ENCODE measurements around the gene LHFPL6.

LHFPL6 gene

DNA sequence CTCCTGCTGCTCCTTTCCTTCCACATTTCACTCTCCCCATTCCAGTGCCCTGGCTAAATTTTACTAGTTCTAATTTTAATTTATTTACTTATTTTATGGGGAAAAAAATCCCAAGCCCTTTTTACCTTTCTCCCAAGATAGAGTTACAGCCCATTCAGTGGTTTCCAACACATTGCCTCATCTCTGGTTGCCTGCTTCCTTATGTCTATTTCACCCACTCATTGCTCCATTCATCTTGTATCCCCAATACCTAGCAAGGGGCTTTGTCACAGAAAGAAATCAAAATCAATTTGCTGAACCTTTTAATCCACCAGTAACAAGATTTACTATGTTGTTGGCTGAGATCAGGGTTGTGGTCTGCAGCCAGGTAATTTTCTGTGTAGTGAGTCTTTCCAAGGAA is 55.9 kb downstream of the LHFPL6 start:
- ATAC-seq (no peak), DNase-seq (ENCODE audit: low spot score in 2 of 2) (no peak)
- no peaks in the 10 kb centered on the region for H3K9me3 Mint-ChIP-seq
- H3K27ac Mint-ChIP-seq, result no peak overlapping the region
- H3K4me3 Mint-ChIP-seq, result no peak overlapping the region
- no peaks in the 10 kb centered on the region for H3K4me1 Mint-ChIP-seq
- H3K36me3 Mint-ChIP-seq, result no peaks in the 10 kb centered on the region

DNA sequence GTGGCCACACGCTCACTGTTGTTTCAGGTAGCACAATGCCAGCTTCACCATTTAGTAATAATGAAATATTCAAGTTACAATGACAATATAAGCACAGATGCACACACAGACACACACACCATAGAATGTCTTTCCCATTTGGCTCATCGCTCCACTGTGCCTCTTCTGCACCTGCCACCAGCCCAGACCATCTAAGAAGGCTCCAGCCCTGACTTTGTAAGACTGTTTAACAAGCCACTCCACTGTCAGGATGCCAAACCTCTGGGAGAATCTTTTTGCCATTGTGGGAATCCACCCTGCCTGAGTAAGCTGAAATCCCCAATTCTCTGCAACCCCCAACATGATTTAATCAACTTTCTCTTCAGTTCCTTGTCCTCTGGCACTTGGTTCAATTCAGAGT is 60.6 kb downstream of the LHFPL6 start:
- Mint-ChIP-seq H3K4me3 (no peak overlapping the region), H3K27ac (no peak overlapping the region), H3K9me3 (no peaks in the 10 kb centered on the region), H3K36me3 (no peaks in the 10 kb centered on the region), H3K4me1 (no peaks in the 10 kb centered on the region)
- ATAC-seq, result no peak
- DNase-seq (ENCODE audit: low spot score in 2 of 2), result no peak

DNA sequence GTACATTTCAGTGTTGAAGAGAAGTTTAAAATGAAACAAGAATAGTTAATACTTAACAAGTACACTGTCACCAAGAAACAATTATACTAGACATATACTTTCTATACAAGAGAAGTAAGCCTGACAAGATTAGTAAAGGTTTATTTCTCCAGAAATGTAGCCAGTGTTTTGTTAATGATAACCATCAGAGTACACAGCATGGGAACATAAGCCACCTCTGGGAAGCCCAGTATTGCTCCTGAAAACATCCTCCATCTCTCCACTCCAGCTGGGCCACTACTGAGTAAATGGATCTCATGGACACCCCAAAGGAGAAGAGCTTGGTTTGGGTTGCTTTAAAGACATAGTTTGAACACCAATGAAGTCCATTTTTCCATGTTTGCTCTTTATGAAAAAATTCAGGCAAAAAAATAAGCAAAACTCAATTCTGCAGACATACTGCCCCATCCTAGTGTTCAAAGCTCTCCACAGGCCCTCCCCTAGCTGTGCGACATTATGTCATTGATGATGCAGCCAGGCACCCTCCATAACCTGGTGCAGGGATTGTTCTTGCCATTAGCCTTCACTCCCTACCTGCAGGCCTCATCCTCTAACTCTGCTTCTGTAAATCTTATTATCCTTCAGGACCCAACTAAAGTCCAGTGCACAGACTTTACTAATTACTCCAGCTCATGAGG is 61.9 kb downstream of the LHFPL6 start:
- ATAC-seq (no peak), DNase-seq (ENCODE audit: low spot score in 2 of 2) (no peak)
- H3K4me3 Mint-ChIP-seq, result no peak overlapping the region
- no peak overlapping the region for H3K27ac Mint-ChIP-seq
- H3K4me1 Mint-ChIP-seq, result no peaks in the 10 kb centered on the region
- H3K9me3 Mint-ChIP-seq, result no peaks in the 10 kb centered on the region
- no peaks in the 10 kb centered on the region for H3K36me3 Mint-ChIP-seq

DNA sequence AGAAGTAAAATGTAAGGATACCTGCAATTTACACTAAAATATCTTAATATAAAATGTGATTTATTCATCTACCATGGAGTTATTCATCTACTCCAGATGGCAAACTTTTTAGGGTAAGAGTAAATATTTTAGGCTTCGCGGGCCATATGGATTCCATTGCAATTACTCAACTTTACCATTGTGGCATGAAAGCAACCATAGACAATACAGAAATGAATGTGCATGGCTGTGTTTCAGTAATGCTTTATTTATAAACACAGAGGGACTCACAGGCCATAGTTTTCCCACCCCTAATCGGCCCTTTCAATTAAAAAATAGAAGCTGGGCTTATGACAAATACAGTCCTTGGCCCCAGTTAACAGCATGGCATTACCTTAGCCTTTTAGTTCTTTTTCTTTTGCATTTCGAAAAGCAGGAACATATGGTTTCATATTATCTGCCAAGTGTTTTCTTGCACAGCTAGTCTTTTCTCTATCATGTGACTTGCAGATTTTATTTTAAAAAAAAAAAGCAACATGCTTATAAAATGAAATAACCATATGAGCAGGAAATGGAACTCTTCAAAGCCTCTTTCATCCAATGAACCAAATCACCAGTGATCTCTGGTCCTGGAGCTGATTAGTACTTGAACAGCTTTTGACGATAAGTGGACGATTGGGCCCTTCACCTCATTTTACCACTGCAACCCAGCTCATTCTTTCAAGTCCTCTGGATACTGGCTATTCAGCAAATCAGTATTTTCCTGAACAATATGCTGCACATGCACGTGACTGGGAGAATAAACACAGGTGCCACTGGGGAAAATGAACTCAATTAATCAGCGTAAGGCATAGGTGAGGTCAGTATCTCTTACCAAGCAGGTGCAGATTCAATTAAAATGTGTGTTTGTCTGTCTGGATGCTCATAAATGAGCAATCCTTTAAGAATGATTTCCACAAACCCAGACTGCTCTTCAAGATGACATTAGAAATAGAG is 63.9 kb downstream of the LHFPL6 start:
- Mint-ChIP-seq H3K36me3 (no peaks in the 10 kb centered on the region), H3K4me1 (no peaks in the 10 kb centered on the region), H3K4me3 (no peak overlapping the region), H3K9me3 (no peaks in the 10 kb centered on the region), H3K27ac (no peak overlapping the region)
- ATAC-seq (no peak), DNase-seq (ENCODE audit: low spot score in 2 of 2) (no peak)

DNA sequence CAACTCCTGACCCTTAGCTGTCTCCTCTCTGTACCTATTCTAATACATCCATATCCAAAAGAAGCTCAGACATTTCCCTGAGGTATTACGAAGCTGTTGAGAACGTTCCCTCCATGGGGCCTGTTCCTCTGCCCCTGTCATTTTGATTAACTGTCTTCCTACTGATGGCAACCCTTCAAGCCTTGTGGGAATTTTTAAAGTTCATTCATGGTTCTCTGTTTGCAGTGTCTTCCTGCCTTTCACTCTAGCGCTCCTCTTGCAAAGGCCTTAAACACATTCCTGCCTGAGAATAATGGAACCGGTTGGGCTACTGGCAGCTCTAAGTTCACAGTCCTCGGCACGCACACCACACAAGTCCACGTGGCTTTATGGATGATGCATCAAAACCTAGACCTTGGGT is 66.1 kb downstream of the LHFPL6 start:
- Mint-ChIP-seq H3K4me3 (no peak overlapping the region), H3K36me3 (no peaks in the 10 kb centered on the region), H3K9me3 (no peaks in the 10 kb centered on the region), H3K4me1 (no peaks in the 10 kb centered on the region), H3K27ac (no peak overlapping the region)
- DNase-seq (ENCODE audit: low spot score in 2 of 2), result no peak
- ATAC-seq, result no peak

DNA sequence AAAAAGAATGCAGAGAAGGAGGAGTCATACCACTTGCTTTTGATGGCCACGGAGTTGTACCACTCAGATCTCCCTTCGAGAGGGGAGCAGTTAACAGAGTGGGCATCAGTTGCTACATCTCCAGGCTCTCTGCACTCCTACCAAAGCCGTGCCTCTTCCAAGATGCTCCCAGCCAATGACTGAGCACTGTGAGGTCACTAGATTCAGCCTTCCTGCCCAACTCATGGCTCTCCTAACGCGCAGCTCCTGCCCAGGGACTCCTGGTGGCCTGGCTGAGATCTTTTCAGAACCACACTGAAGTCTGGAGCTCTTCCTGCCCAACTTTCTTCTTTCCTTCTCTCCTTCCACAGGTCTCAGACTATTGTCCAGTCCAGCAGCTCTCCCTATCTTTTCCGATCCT is 66.7 kb downstream of the LHFPL6 start:
- no peak overlapping the region for H3K27ac Mint-ChIP-seq

DNA sequence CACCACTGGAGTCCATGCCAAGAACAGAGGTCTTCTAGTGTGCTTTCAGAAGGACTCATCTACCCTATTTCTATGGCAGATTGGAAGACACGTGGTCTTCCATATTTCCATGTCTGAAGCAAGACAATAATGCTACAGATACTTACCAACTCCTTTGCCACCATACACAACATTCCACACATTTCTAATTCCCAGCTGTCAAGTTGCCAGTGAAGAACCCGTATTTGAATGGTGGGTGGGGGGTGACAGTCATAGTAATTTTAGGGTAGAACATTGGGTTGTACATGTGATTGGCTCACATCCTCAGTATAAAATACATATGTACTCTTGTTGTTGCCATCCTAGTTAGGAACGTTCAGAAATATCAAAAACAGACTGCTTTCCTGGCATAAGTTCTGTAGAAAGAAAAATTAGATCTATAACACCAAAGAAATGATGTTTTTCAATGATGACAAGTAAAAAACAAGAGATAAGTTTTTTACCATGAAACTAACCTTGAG is 69.3 kb downstream of the LHFPL6 start:
- H3K4me1 Mint-ChIP-seq, result no peaks in the 10 kb centered on the region
- no peaks in the 10 kb centered on the region for H3K9me3 Mint-ChIP-seq
- DNase-seq (ENCODE audit: low spot score in 2 of 2) (no peak), ATAC-seq (no peak)
- no peak overlapping the region for H3K27ac Mint-ChIP-seq
- H3K36me3 Mint-ChIP-seq, result no peaks in the 10 kb centered on the region
- H3K4me3 Mint-ChIP-seq, result no peak overlapping the region

More for the DNA sequence above, 66.7 kb downstream of the LHFPL6 start:
- Mint-ChIP-seq H3K36me3 (no peaks in the 10 kb centered on the region), H3K9me3 (no peaks in the 10 kb centered on the region), H3K4me3 (no peak overlapping the region), H3K4me1 (no peaks in the 10 kb centered on the region)
- ATAC-seq (no peak), DNase-seq (ENCODE audit: low spot score in 2 of 2) (no peak)

DNA sequence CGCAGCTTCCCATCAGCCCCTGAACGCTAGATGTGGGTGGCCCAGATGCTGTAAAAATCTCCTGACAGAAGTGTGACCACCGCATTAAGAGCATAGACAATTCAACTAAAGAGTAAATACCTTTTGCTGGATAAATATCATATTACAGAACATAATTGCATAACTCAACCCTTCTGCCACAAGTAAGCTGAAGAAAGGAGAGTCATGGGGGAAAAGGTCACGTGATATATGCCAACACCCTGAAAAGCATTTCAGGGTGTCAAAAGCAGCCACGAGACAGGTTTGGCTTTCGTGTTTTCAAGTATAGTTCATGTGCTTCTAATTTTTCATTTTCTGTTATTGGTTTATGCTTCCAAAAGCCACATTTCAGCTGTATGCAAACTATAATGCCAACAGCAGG is 71.3 kb downstream of the LHFPL6 start:
- Mint-ChIP-seq H3K27ac (no peak overlapping the region), H3K4me3 (no peak overlapping the region), H3K4me1 (no peaks in the 10 kb centered on the region), H3K9me3 (no peaks in the 10 kb centered on the region), H3K36me3 (no peaks in the 10 kb centered on the region)
- ATAC-seq, result no peak
- no peak for DNase-seq (ENCODE audit: low spot score in 2 of 2)

DNA sequence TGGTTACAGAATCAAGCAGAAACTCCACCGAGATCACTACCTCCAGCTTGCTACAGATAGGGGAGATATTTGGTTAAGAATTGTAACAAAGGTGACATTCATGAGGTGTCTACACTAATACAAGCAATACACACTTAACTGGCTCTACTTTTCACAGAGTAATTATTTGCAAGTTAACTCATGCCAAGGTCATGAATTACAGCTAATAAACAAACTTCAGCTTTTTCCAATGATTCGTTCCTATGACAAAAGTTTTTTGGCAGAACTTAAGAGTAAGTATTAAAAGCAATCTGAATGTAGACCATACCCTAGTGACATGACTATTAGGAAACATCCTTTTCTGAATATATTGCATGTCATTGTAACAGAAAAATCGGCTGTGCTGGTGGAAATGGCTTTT is 72.1 kb downstream of the LHFPL6 start:
- no peak for ATAC-seq
- no peaks in the 10 kb centered on the region for H3K9me3 Mint-ChIP-seq
- no peak for DNase-seq (ENCODE audit: low spot score in 2 of 2)
- no peaks in the 10 kb centered on the region for H3K4me1 Mint-ChIP-seq
- H3K4me3 Mint-ChIP-seq, result no peak overlapping the region
- no peaks in the 10 kb centered on the region for H3K36me3 Mint-ChIP-seq
- H3K27ac Mint-ChIP-seq, result no peak overlapping the region

DNA sequence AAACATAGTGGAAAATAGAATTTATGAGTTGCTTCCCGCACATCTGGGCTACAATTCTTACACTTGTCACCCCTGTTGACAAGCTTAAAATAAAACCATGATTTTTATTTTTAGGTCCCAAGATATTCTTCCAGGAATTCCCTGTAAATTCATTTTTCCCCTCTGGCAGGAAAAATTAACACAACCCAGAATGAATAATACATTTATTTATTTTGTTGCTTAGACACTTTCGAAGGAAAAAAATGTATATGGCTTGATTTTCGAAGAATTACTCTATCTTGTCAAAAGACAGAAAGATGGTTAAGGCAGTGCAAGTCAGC is 74.4 kb downstream of the LHFPL6 start:
- H3K4me1 Mint-ChIP-seq, result no peaks in the 10 kb centered on the region
- DNase-seq (ENCODE audit: low spot score in 2 of 2), result no peak
- H3K4me3 Mint-ChIP-seq, result no peak overlapping the region
- H3K36me3 Mint-ChIP-seq, result no peaks in the 10 kb centered on the region
- no peak overlapping the region for H3K27ac Mint-ChIP-seq
- ATAC-seq, result no peak
- no peaks in the 10 kb centered on the region for H3K9me3 Mint-ChIP-seq

DNA sequence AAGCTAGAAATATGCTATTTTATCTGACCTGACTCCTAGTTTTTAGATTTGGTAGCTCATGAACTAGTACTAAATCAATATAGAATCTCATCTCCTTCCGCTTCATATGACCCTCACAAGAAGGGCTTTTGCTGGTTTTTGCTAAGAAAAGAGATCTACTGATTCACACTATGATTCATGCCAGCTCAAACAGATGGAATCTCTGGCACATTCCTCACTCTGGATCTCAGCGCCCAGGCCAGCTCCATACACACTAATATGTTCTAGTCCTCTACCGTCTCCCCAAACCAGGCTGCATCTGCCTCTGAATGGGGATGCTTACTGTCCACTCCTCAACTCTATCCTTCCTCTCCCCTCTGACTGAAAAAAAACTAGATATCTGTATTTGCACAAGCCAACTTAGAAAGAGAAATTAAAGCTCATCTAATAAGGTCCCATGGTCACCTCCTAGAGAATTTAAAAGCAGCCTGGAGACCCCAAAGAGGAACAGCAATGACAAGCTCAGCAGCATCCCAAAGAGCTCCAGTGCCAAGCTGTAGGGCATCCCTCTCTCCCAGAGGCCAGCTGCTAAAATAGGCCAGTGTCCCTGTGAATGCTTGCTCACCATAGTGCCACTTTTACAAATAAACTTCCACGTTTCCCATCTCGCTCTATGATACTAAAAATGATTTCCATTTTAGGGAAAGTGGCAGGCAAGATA is 74.9 kb downstream of the LHFPL6 start:
- H3K9me3 Mint-ChIP-seq, result no peaks in the 10 kb centered on the region
- H3K36me3 Mint-ChIP-seq, result no peaks in the 10 kb centered on the region
- no peak overlapping the region for H3K4me3 Mint-ChIP-seq
- H3K4me1 Mint-ChIP-seq, result no peaks in the 10 kb centered on the region
- H3K27ac Mint-ChIP-seq, result no peak overlapping the region
- ATAC-seq, result no peak
- DNase-seq (ENCODE audit: low spot score in 2 of 2), result no peak

DNA sequence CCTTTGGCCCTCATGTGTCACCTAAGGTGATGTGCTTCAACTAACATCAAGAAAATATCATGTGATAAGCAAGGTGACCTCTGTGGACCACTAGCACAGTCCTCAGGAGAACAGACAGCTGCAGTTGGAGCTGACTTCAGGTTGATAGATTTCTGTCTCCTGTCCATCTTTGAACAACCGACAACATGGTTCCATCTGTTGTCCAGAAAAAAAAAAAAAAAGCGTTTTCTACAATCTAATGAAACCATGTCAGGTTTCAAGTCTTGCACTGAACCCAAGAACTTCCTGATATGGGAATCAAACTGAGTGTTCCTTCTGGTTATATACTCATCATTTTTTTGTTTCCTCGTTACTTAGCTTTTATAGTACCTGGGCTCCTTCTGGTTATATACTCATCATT is 75.7 kb downstream of the LHFPL6 start:
- Mint-ChIP-seq H3K4me3 (no peak overlapping the region), H3K27ac (no peak overlapping the region), H3K4me1 (no peaks in the 10 kb centered on the region), H3K36me3 (no peaks in the 10 kb centered on the region), H3K9me3 (no peaks in the 10 kb centered on the region)
- ATAC-seq (no peak), DNase-seq (ENCODE audit: low spot score in 2 of 2) (no peak)

DNA sequence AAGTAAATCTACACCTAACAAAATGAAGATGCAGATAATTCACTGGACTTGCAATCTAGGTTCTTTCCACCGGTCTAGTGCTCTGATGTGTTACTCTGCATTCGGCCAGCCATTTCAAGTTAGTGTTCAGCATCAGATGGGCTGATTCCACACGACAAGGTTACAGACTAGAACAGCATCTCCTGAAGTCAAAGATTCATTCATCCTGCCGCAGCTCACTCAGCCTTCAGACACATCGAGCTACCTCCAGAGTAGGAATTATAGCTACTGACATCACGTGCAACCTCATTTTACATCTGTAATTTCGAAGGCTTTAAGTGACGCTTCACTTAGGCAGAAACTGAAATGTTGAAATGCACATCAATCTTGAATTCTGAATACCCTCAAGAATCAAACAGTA is 76.5 kb downstream of the LHFPL6 start:
- Mint-ChIP-seq H3K27ac (no peak overlapping the region), H3K9me3 (no peaks in the 10 kb centered on the region), H3K36me3 (no peaks in the 10 kb centered on the region), H3K4me3 (no peak overlapping the region), H3K4me1 (no peaks in the 10 kb centered on the region)
- ATAC-seq (no peak), DNase-seq (ENCODE audit: low spot score in 2 of 2) (no peak)

DNA sequence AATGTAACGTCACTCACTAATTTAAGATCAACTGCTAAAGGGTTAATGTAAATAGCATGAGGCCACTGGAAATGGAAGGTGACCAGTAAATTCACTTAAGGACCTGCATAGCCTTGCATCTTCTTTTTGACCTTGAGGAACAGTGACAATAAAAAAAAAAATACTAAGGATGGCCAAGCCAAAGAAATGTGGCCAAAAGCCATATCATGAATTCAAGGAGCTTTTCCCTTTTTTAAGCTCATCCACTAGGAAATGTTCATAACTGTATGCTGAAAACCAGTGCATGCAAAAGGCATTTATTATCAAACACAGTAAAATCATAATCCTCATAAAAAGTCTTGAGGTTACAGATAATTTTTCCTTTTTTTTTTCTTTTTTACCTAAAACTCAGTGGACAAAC is 77.5 kb downstream of the LHFPL6 start:
- Mint-ChIP-seq H3K4me1 (no peaks in the 10 kb centered on the region), H3K4me3 (no peak overlapping the region), H3K36me3 (no peaks in the 10 kb centered on the region), H3K27ac (no peak overlapping the region), H3K9me3 (no peaks in the 10 kb centered on the region)
- no peak for DNase-seq (ENCODE audit: low spot score in 2 of 2)
- no peak for ATAC-seq

DNA sequence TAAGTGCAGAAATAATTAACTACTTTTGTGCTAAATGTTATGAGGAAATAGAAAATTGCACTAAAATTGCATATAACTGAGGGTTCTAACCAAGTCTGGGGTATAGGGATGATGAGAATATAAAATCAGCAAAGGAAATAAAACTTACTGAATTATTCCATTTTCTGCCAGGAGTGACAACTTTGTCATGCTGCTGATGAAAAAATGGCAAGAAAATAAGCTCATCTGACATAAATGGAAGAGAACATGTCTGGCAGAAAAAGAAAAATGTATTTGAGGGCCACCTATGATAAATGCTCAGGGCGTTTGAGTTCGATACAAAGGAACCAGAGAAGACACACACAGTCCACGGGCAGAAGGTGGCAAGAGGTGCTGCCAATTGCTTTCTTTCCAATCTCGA is 78.2 kb downstream of the LHFPL6 start:
- H3K4me1 Mint-ChIP-seq, result no peaks in the 10 kb centered on the region
- ATAC-seq (no peak), DNase-seq (ENCODE audit: low spot score in 2 of 2) (no peak)
- H3K4me3 Mint-ChIP-seq, result no peak overlapping the region
- H3K27ac Mint-ChIP-seq, result no peak overlapping the region
- no peaks in the 10 kb centered on the region for H3K9me3 Mint-ChIP-seq
- H3K36me3 Mint-ChIP-seq, result no peaks in the 10 kb centered on the region

DNA sequence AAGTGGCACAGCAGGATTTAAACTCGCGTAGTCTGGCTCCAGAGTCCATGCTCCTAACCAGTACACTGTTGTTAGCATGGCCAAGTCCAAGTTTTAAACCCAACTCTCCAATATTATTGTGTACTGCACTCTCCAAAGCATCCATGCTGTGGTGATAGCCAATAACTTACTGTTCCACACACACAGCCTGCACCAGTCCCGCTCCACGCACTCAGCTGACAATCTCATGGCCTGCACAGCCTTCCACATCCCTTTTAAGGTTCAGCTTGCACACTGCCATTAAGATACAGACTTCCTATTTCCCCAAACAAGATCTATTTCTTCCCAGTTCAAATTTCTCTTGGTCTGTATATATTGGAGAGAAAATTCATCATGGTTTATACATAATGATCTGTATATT is 80.7 kb downstream of the LHFPL6 start:
- H3K9me3 Mint-ChIP-seq, result no peaks in the 10 kb centered on the region
- H3K27ac Mint-ChIP-seq, result no peak overlapping the region
- H3K36me3 Mint-ChIP-seq, result no peaks in the 10 kb centered on the region
- DNase-seq (ENCODE audit: low spot score in 2 of 2) (no peak), ATAC-seq (no peak)
- H3K4me1 Mint-ChIP-seq, result no peaks in the 10 kb centered on the region
- no peak overlapping the region for H3K4me3 Mint-ChIP-seq
